ENCODE results near the gene SOD1. TPM values are rescaled to one million over a fixed set of nuclear protein-coding genes. Genes with fewer than 3 reads are reported as not detected.
A peak's percentile ranks its signal among the peaks of the same experiment; 100 is the strongest.

The SOD1 gene
- total RNA-seq, 1 donor from 2014 or later: 236 TPM

- TF ChIP-seq CTCF (IDR thresholded peaks at IDR 0.05; ENCODE audit: insufficient read depth, low read depth, low read length) (no peak), EZH2 (IDR thresholded peaks at IDR 0.05; ENCODE audit: insufficient read depth, low read length) (no peak)
- H3K27ac ChIP-seq (ENCODE audit: low read depth, low read length): no peak overlapping the region
- no peaks in the 10 kb centered on the region for H3K27me3 Mint-ChIP-seq (ENCODE audit: low read depth, unreplicated experiment)
- H3K4me1 ChIP-seq (ENCODE audit: insufficient read depth, low read length): peaks cover 15% of the 10 kb centered on the region
- H4K20me1 ChIP-seq (ENCODE audit: insufficient read depth, low read length): peaks cover 81% of the 10 kb centered on the region
- peaks cover 42% of the 10 kb centered on the region for H3K4me1 Mint-ChIP-seq (ENCODE audit: low read depth, unreplicated experiment)
- FAIRE-seq (peak; percentile 23), DNase-seq (ENCODE audit: low read depth) (no peak)
- no peaks in the 10 kb centered on the region for H3K36me3 ChIP-seq (ENCODE audit: insufficient read depth, low read length)
- H3K4me2 ChIP-seq (ENCODE audit: low read length): no peak overlapping the region
- H3K4me3 ChIP-seq (ENCODE audit: insufficient read depth, low read depth, low read length): no peak overlapping the region
- peaks cover 97% of the 10 kb centered on the region for H3K79me2 ChIP-seq (ENCODE audit: insufficient read depth, low read length)
- no peak overlapping the region for H3K4me3 Mint-ChIP-seq (ENCODE audit: unreplicated experiment)
- H3K27me3 ChIP-seq (ENCODE audit: insufficient read depth, low read length): no peaks in the 10 kb centered on the region
- H3K27ac Mint-ChIP-seq (ENCODE audit: unreplicated experiment): no peak overlapping the region
- H3K9me3 Mint-ChIP-seq (ENCODE audit: unreplicated experiment): no peaks in the 10 kb centered on the region
- no peak overlapping the region for H2AFZ ChIP-seq (ENCODE audit: low read depth, low read length)
- no peak overlapping the region for H3K9ac ChIP-seq (ENCODE audit: low read length)
- no peaks in the 10 kb centered on the region for H3K9me3 ChIP-seq (ENCODE audit: insufficient read depth, low read depth, low read length)
- H3K36me3 Mint-ChIP-seq (ENCODE audit: low read depth, unreplicated experiment): no peaks in the 10 kb centered on the region
These were observed 56.6 kb downstream of the SOD1 start for GRCh38 chr21:31716106-31716505.

Other genes with a start within 250 kb of the SOD1 start
- 28.7 and 32.9 TPM in 2 replicates for gene SCAF4, start 72.4 kb downstream of the SOD1 start, total RNA-seq
- gene HUNK, start 213.3 kb downstream of the SOD1 start, total RNA-seq: 0.34 and 0.77 TPM in 2 replicates

Data from astrocyte (in vitro differentiated cells and primary cell).